ENCODE results near the gene GRAP2. TPM values are rescaled to one million over a fixed set of nuclear protein-coding genes. Genes with fewer than 3 reads are reported as not detected.
A peak's percentile ranks its signal among the peaks of the same experiment; 100 is the strongest.

GRAP2 gene
- total and polyA plus RNA-seq, 9 of the 15 experiments (the other 6 are each of a cell fraction or from before 2014, with no cell fraction given) = 4.8 to 88.7 (median 60.4) TPM

DNA sequence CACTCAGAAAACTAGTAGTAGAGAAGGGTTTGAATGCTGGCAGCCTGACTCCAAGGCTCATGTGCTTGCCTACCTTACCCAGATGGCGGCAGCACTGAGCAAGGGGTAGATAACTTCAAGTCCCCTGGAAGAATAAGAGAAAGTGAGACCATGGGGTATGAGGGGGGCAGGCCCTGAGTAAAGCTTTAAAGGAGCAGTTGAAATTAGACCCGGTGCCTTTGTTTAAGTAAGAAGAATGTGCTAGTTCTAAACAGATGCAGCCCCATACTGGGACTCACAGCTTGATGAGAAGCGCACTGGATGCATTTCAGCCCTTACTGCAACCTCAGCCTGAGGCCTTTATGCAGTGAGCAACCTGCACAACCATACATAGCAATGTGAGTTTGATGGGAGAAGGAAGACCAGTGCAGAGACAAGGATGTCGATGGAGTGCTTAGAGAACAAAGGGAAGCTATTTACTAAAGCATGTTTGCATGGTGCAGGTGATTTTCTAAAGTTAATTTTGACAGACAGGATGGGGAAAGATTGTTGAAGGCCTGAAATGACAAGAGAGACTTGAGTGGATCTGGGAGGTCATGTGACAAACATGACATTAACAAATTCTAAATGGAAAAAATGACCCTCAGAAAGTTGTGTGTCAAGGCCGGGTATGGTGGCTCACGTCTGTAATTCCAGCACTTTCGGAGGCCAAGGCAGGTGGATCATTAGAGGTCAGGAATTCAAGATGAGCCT is 32.2 kb downstream of the GRAP2 start (continued):
- TF ChIP-seq SAFB2 (IDR thresholded peaks at IDR 0.05; ENCODE audit: borderline replicate concordance, low read depth, low read length, severe bottlenecking) (no peak), RAD21 (CRISPR knock-in tag; conservative IDR thresholded peaks at IDR 0.05 in 1 of 2, IDR thresholded peaks at IDR 0.05 in 1 of 2) (peak; percentile 32 to 71; a peak in 3 of 4 replicates), CSDE1 (IDR thresholded peaks at IDR 0.05) (no peak), TFAM (CRISPR knock-in tag; conservative IDR thresholded peaks at IDR 0.05) (no peak), PHB2 (IDR thresholded peaks at IDR 0.05; ENCODE audit: low read depth) (no peak), GATAD2B (IDR thresholded peaks at IDR 0.05; ENCODE audit: borderline replicate concordance) (no peak), CHD4 (IDR thresholded peaks at IDR 0.05; ENCODE audit: insufficient read depth, insufficient replicate concordance, low read depth, low read length, poor library complexity, severe bottlenecking) (no peak), ZEB2 (IDR thresholded peaks at IDR 0.05) (no peak), ZNF224 (CRISPR knock-in tag; IDR thresholded peaks at IDR 0.05) (no peak), U2AF2 (optimal IDR thresholded peaks at IDR 0.05; ENCODE audit: low read depth, low read length) (no peak), NUFIP1 (IDR thresholded peaks at IDR 0.05; ENCODE audit: partially characterized antibody) (no peak), OTX1 (CRISPR knock-in tag; IDR thresholded peaks at IDR 0.05) (no peak), MTF1 (CRISPR knock-in tag; IDR thresholded peaks at IDR 0.05; ENCODE audit: borderline replicate concordance) (no peak), BMI1 (IDR thresholded peaks at IDR 0.05; ENCODE audit: low read length) (no peak), ZC3H4 (CRISPR knock-in tag; IDR thresholded peaks at IDR 0.05; ENCODE audit: borderline replicate concordance) (no peak), SMARCA5 (IDR thresholded peaks at IDR 0.05) (no peak), TBP (optimal IDR thresholded peaks at IDR 0.05; ENCODE audit: low read depth, low read length) (no peak), GTF2A2 (tag; IDR thresholded peaks at IDR 0.05) (no peak), MYNN (IDR thresholded peaks at IDR 0.05) (no peak), MYNN (CRISPR knock-in tag; IDR thresholded peaks at IDR 0.05) (no peak), RFX1 (IDR thresholded peaks at IDR 0.05) (no peak), SMARCC2 (IDR thresholded peaks at IDR 0.05; ENCODE audit: low read depth) (no peak), PYGO2 (tag; IDR thresholded peaks at IDR 0.05) (no peak)
- TF ChIP-seq, protein P1, sequence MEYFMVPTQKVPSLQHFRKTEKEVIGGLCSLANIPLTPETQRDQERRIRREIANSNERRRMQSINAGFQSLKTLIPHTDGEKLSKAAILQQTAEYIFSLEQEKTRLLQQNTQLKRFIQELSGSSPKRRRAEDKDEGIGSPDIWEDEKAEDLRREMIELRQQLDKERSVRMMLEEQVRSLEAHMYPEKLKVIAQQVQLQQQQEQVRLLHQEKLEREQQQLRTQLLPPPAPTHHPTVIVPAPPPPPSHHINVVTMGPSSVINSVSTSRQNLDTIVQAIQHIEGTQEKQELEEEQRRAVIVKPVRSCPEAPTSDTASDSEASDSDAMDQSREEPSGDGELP (CRISPR knock-in tag; IDR thresholded peaks at IDR 0.05; ENCODE audit: borderline replicate concordance) = no peak
- TF ChIP-seq, protein P2, sequence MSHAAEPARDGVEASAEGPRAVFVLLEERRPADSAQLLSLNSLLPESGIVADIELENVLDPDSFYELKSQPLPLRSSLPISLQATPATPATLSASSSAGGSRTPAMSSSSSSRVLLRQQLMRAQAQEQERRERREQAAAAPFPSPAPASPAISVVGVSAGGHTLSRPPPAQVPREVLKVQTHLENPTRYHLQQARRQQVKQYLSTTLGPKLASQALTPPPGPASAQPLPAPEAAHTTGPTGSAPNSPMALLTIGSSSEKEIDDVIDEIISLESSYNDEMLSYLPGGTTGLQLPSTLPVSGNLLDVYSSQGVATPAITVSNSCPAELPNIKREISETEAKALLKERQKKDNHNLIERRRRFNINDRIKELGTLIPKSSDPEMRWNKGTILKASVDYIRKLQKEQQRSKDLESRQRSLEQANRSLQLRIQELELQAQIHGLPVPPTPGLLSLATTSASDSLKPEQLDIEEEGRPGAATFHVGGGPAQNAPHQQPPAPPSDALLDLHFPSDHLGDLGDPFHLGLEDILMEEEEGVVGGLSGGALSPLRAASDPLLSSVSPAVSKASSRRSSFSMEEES (CRISPR knock-in tag; IDR thresholded peaks at IDR 0.05) = peak; percentile 73
- TF ChIP-seq, protein P3, sequence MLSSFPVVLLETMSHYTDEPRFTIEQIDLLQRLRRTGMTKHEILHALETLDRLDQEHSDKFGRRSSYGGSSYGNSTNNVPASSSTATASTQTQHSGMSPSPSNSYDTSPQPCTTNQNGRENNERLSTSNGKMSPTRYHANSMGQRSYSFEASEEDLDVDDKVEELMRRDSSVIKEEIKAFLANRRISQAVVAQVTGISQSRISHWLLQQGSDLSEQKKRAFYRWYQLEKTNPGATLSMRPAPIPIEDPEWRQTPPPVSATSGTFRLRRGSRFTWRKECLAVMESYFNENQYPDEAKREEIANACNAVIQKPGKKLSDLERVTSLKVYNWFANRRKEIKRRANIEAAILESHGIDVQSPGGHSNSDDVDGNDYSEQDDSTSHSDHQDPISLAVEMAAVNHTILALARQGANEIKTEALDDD (IDR thresholded peaks at IDR 0.05) = peak; percentile 71

Measured in K562 (cell line).